HS-27A (cell line): ENCODE data around the gene ANO4.
"Not testable (repeated sequence)": the region's sequence is repeated elsewhere in the genome, so short reads cannot be mapped to it uniquely, and the experiment has no call there.

ENCODE experiments used
- DNase-seq: peaks from one replicate; pipeline ENCODE4 v3.0.0-alpha.2; 2012; ENCODE audit warnings: low read depth, missing footprints

ANO4 gene

GRCh38 chr12:100953217-100953616, 158.6 kb downstream of the ANO4 start:
- no peak for DNase-seq

GRCh38 chr12:100953677-100954076, 159.1 kb downstream of the ANO4 start:
- DNase-seq: no peak

- DNase-seq: no peak
These were observed 159.5 kb downstream of the ANO4 start for GRCh38 chr12:100954118-100954517.

- DNase-seq: no peak
These were observed 160.6 kb downstream of the ANO4 start for GRCh38 chr12:100955139-100955538.

GRCh38 chr12:100956311-100956852, 161.8 kb downstream of the ANO4 start:
- DNase-seq: no peak

GRCh38 chr12:100959481-100959880, 164.9 kb downstream of the ANO4 start:
- no peak for DNase-seq

- no peak for DNase-seq
These were observed 167.6 kb downstream of the ANO4 start for GRCh38 chr12:100962086-100962712.

GRCh38 chr12:100963381-100963780, 168.8 kb downstream of the ANO4 start:
- no peak for DNase-seq

- DNase-seq: no peak
These were observed 169.5 kb downstream of the ANO4 start for GRCh38 chr12:100964028-100964427.

GRCh38 chr12:100967189-100967588, 172.6 kb downstream of the ANO4 start:
- no peak for DNase-seq

- no peak for DNase-seq
These were observed 176.3 kb downstream of the ANO4 start for GRCh38 chr12:100970894-100971293.

- no peak for DNase-seq
These were observed 177.5 kb downstream of the ANO4 start for GRCh38 chr12:100972121-100972520.

- no peak for DNase-seq
These were observed 179.8 kb downstream of the ANO4 start for GRCh38 chr12:100974341-100974740.

GRCh38 chr12:100974747-100975146, 180.2 kb downstream of the ANO4 start:
- DNase-seq: no peak

- DNase-seq: no peak
These were observed 182.2 kb downstream of the ANO4 start for GRCh38 chr12:100976735-100977134.

GRCh38 chr12:100980856-100981255, 186.3 kb downstream of the ANO4 start:
- no peak for DNase-seq

GRCh38 chr12:100982511-100983183, 188.1 kb downstream of the ANO4 start:
- no peak for DNase-seq

GRCh38 chr12:100984796-100985195, 190.2 kb downstream of the ANO4 start:
- DNase-seq: no peak

- no peak for DNase-seq
These were observed 192.3 kb downstream of the ANO4 start for GRCh38 chr12:100986595-100987547.

GRCh38 chr12:100987552-100988521, 193.3 kb downstream of the ANO4 start:
- DNase-seq: no peak

GRCh38 chr12:100989509-100989908, 194.9 kb downstream of the ANO4 start:
- DNase-seq: not testable (repeated sequence)
